ENCODE results near the gene IGF2BP2.
"Not testable (repeated sequence)": the region's sequence is repeated elsewhere in the genome, so short reads cannot be mapped to it uniquely, and the experiment has no call there.

GRCh38 chr3:185798831-185799110 lies 26.1 kb downstream of the IGF2BP2 start:
- not testable (repeated sequence) for TF ChIP-seq KLF6 (CRISPR knock-in tag; IDR thresholded peaks at IDR 0.05); ZNF792 (CRISPR knock-in tag; IDR thresholded peaks at IDR 0.05); SIN3A (IDR thresholded peaks at IDR 0.05; ENCODE audit: borderline replicate concordance, low read depth, low read length); MTA3 (CRISPR knock-in tag; IDR thresholded peaks at IDR 0.05); ZNF263 (CRISPR knock-in tag; IDR thresholded peaks at IDR 0.05); CTCF (CRISPR knock-in tag; IDR thresholded peaks at IDR 0.05); ZNF639 (CRISPR knock-in tag; conservative IDR thresholded peaks at IDR 0.05); POLR2A (IDR thresholded peaks at IDR 0.05; ENCODE audit: insufficient read depth in 1 of 2, low read depth in 2 of 2, low read length in 2 of 2); GABPA (IDR thresholded peaks at IDR 0.05; ENCODE audit: low read depth, low read length); GABPA (CRISPR knock-in tag; IDR thresholded peaks at IDR 0.05; ENCODE audit: low read depth); IRF1 (CRISPR knock-in tag; IDR thresholded peaks at IDR 0.05; ENCODE audit: low read depth); EP300 (IDR thresholded peaks at IDR 0.05; ENCODE audit: low read depth in 2 of 2, low read length in 2 of 2); EP300 (CRISPR knock-in tag; IDR thresholded peaks at IDR 0.05; ENCODE audit: borderline replicate concordance); NBN (conservative IDR thresholded peaks at IDR 0.05); TBP (CRISPR knock-in tag; IDR thresholded peaks at IDR 0.05)
